ENCODE results near the gene SEPHS1. TPM values are rescaled to one million over a fixed set of nuclear protein-coding genes. Genes with fewer than 3 reads are reported as not detected.

The SEPHS1 gene
- total and polyA plus RNA-seq, 12 donors, result 17.6 to 38.9 (median 29.5) TPM

- Histone ChIP-seq H3K27ac (peak overlapping the region; percentile 92 to 99 (median 98)), H3K27me3 (peaks cover 0 to 14% (median 9%) of the 10 kb centered on the region in 7 donors), H3K9me3 (no peaks in the 10 kb centered on the region), H3K4me3 (peak overlapping the region; percentile 64 to 95 (median 86)), H3K36me3 (peaks cover 0 to 22% (median 0%) of the 10 kb centered on the region in 9 donors), H3K4me1 (peaks cover 0 to 47% (median 36%) of the 10 kb centered on the region in 9 donors)
- no peak for TF ChIP-seq CTCF (IDR thresholded peaks at IDR 0.05)
- intact Hi-C loops (cut with DNase I), result loop anchor here in 6 of 10 donors (5.0 to 10.0 kb wide), 3 partner anchors 45 to 1608 kb away; partner anchors contain the start of genes PHYH (in 6 of the 6), DCLRE1C (in 1 of the 6), MCM10 (in 1 of the 6) and MEIG1 (in 1 of the 6)
- 1% methylated on average over 47 of the region's 47 CpGs for WGBS, 2 donors
- DNase-seq (peak in 1 of 2 donors; percentile 29), ATAC-seq (peak; percentile 9 to 40 (median 26))
Measured at GRCh38 chr10:13347043-13347499, 1.0 kb downstream of the SEPHS1 start.

GRCh38 chr10:13346283-13347042 lies 1.6 kb downstream of the SEPHS1 start:
- intact Hi-C loops (cut with DNase I), result loop anchor here in 6 of 10 donors (5.0 to 10.0 kb wide), 3 partner anchors 44 to 1608 kb away; partner anchors contain the start of genes PHYH (in 6 of the 6), DCLRE1C (in 1 of the 6), MCM10 (in 1 of the 6) and MEIG1 (in 1 of the 6)
- peaks cover 0 to 22% (median 0%) of the 10 kb centered on the region in 9 donors for H3K36me3 ChIP-seq
- H3K9me3 ChIP-seq, result no peaks in the 10 kb centered on the region
- WGBS, 2 donors, result 5% methylated on average over 18 of the region's 18 CpGs
- peak overlapping the region; percentile 92 to 99 (median 98) for H3K27ac ChIP-seq
- H3K4me1 ChIP-seq, result peaks cover 0 to 47% (median 36%) of the 10 kb centered on the region in 9 donors
- TF ChIP-seq CTCF (IDR thresholded peaks at IDR 0.05), result no peak
- ATAC-seq, result no peak
- peak in 1 of 2 donors; percentile 16 for DNase-seq
- peak overlapping the region; percentile 64 to 95 (median 86) for H3K4me3 ChIP-seq
- peaks cover 0 to 8% (median 3%) of the 10 kb centered on the region in 7 donors for H3K27me3 ChIP-seq

- WGBS, 2 donors, result 80 to 84% methylated on average over 12 of the region's 12 CpGs
- no peak for DNase-seq
- ATAC-seq, result no peak
- H3K4me3 ChIP-seq, result peak overlapping the region in 3 of 10 donors; percentile 0 to 25 (median 16)
- TF ChIP-seq CTCF (IDR thresholded peaks at IDR 0.05), result no peak
- H3K36me3 ChIP-seq, result peaks cover 0 to 61% (median 3%) of the 10 kb centered on the region in 9 donors
- H3K4me1 ChIP-seq, result peaks cover 5 to 52% (median 36%) of the 10 kb centered on the region in 9 donors
- H3K27me3 ChIP-seq, result no peaks in the 10 kb centered on the region
- peak overlapping the region in 5 of 10 donors; percentile 0 to 71 (median 57) for H3K27ac ChIP-seq
- H3K9me3 ChIP-seq, result no peaks in the 10 kb centered on the region
- intact Hi-C loops (cut with DNase I), result loop anchor here in 1 of 10 donors (10.0 kb wide), 1 partner anchor 1614 kb away; the partner anchor contains the start of genes DCLRE1C and MEIG1
Measured at GRCh38 chr10:13340626-13341376, 7.3 kb downstream of the SEPHS1 start.
